Left lung (tissue), 10 donors: ENCODE measurements around the gene GPR37L1. TPM values are rescaled to one million over a fixed set of nuclear protein-coding genes. Genes with fewer than 3 reads are reported as not detected.
"Not testable (repeated sequence)": the region's sequence is repeated elsewhere in the genome, so short reads cannot be mapped to it uniquely, and the experiment has no call there.

Source experiments
- ATAC-seq: fragments of 200-7000 bp; cut with Tn5 transposase; one replicate; pipeline ENCODE4 v1.9.1; 2020; ENCODE audit warnings: moderate library complexity
- DNase-seq, 4 donors: peaks; one replicate each; pipeline ENCODE4 v3.0.0-alpha.2; 2013 to 2020
- H3K27ac ChIP-seq, 2 donors: fragments of 200-600 bp; sonication (generic) in 1 of 2; one replicate each; pipeline versions ENCODE4 v1.5.0 to v1.8.0; 2020 to 2021
- H3K27me3 ChIP-seq, 2 donors: fragments of 200-600 bp; sonication (generic) in 1 of 2; one replicate each; pipeline versions ENCODE4 v1.5.0 to v1.8.0; 2020 to 2021
- H3K36me3 ChIP-seq, 2 donors: fragments of 200-600 bp; sonication (generic) in 1 of 2; one replicate each; pipeline versions ENCODE4 v1.5.0 to v1.8.0; 2020 to 2021
- H3K4me1 ChIP-seq, 2 donors: fragments of 200-600 bp; one replicate each; pipeline ENCODE4 v1.8.0; 2021
- H3K4me3 ChIP-seq, 2 donors: fragments of 200-600 bp; sonication (generic) in 1 of 2; one replicate each; pipeline versions ENCODE4 v1.5.0 to v1.8.0; 2020 to 2021; ENCODE audit warnings: mild to moderate bottlenecking in 1 of 2
- H3K9me3 ChIP-seq, 2 donors: fragments of 200-600 bp; sonication (generic) in 1 of 2; one replicate each; pipeline versions ENCODE4 v1.5.0 to v1.8.0; 2020 to 2021
- CTCF ChIP-seq, 2 donors: fragments of 200-600 bp; sonication (generic) in 1 of 2; IDR thresholded peaks; one replicate each; pipeline versions ENCODE4 v1.5.0 to v1.8.0; 2021; ENCODE audit warnings: antibody characterized with exemption in 2 of 2
- intact Hi-C, 2 donors: fragments of 100-400 bp; cut with DNase I; formaldehyde crosslinking; loops; one replicate each; pipeline versions ENCODE4 v1.11.2 to v1.14.2; 2022
- polyA plus RNA-seq, 6 donors: library from polyadenylated mRNA; unstranded; fragments of 120-200 nt; gene quantifications; one replicate each; pipeline ENCODE4 v1.2.1, GENCODE V29; 2013; ENCODE audit not compliant: insufficient read length in 6 of 6
- total RNA-seq, 2 donors: library from RNA; stranded (reverse); fragmentation: NEBNext Ultra II Directional; extraction: Animal tissue kit (Norgen Biotek cat#: 25700); gene quantifications; one replicate each; pipeline ENCODE4 v1.2.1, GENCODE V29; 2021
- donor health status: DM: no; HTN: yes; CAD: no.
- donor health status: DM: no; HTN: no; CAD: no.

The GPR37L1 gene
- total and polyA plus RNA-seq, 8 donors, result 0.05 to 0.20 (median 0.10) TPM

GRCh38 chr1:202165942-202166843 is 43.5 kb downstream of the GPR37L1 start:
- Histone ChIP-seq H3K27me3 (no peaks in the 10 kb centered on the region), H3K27ac (no peak overlapping the region), H3K4me1 (peaks cover 5 to 31% of the 10 kb centered on the region in 2 donors), H3K4me3 (no peak overlapping the region), H3K9me3 (no peaks in the 10 kb centered on the region), H3K36me3 (no peaks in the 10 kb centered on the region)
- DNase-seq, result peak in 1 of 4 donors; percentile 35
- ATAC-seq, result no peak
- no peak for TF ChIP-seq CTCF (IDR thresholded peaks at IDR 0.05)
- intact Hi-C loops, result no loop called here

- H3K4me3 ChIP-seq, intact Hi-C loops, DNase-seq, H3K27me3 ChIP-seq, H3K36me3 ChIP-seq, H3K9me3 ChIP-seq, H3K27ac ChIP-seq: not testable (repeated sequence)
- ATAC-seq, result peak; percentile 23
- H3K4me1 ChIP-seq, result peaks cover 5 to 23% of the 10 kb centered on the region in 2 donors
Observed at GRCh38 chr1:202167054-202167453, 44.3 kb downstream of the GPR37L1 start.

DNA sequence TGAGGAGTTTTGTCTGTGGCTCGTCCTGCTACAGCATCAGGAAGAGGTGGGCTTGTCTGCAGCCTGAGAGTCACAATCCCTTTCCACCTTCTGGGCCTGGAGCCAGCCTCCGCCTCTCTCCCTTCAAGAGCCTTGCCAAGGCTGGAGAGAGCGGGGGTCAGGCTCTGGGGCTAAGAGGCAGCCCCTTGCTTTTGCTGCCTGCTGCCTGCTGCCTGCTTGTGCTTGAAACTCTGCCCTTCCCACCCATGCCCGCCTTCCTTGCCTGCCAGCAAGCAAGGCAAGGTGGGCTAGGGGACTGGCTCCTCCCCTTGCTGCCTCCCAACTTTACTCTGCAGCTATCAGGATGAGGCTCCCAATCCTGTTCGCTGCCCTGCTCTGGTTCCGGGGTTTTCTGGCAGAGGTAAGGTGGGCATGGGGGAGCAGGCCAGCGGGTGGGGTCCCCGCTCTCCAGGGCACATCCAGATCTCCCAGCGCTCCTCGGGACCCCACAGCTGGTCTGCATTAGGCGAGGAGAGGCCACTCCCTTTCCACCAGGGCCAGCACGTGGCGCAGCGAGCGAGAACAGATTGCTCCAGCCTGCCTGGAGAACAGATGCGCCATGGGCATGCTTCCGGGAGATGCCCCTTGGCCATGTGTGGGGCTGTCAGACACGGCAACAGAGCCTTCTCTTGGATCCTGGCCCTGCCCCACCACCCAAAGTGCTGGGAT is 45.1 kb downstream of the GPR37L1 start:
- peak; percentile 66 for ATAC-seq
- TF ChIP-seq CTCF (IDR thresholded peaks at IDR 0.05), result no peak
- Histone ChIP-seq H3K27me3 (no peaks in the 10 kb centered on the region), H3K4me1 (peaks cover 5 to 15% of the 10 kb centered on the region in 2 donors), H3K9me3 (no peaks in the 10 kb centered on the region), H3K4me3 (no peak overlapping the region), H3K36me3 (no peaks in the 10 kb centered on the region), H3K27ac (no peak overlapping the region)
- intact Hi-C loops, result no loop called here
- peak in 2 of 4 donors; percentile 68 to 82 for DNase-seq

- intact Hi-C loops, result no loop called here
- Histone ChIP-seq H3K27ac (no peak overlapping the region), H3K4me1 (peaks cover 5 to 7% of the 10 kb centered on the region in 2 donors), H3K36me3 (no peaks in the 10 kb centered on the region), H3K27me3 (no peaks in the 10 kb centered on the region), H3K4me3 (no peak overlapping the region), H3K9me3 (no peaks in the 10 kb centered on the region)
- DNase-seq, result peak in 1 of 4 donors; percentile 42
- TF ChIP-seq CTCF (IDR thresholded peaks at IDR 0.05), result no peak
- ATAC-seq, result no peak
Observed at GRCh38 chr1:202168861-202169260, 46.1 kb downstream of the GPR37L1 start.

- ATAC-seq (no peak), DNase-seq (no peak)
- H3K9me3 ChIP-seq, result no peaks in the 10 kb centered on the region
- H3K4me3 ChIP-seq, result no peak overlapping the region
- intact Hi-C loops, result no loop called here
- peaks cover 0 to 5% of the 10 kb centered on the region in 2 donors for H3K4me1 ChIP-seq
- no peak overlapping the region for H3K27ac ChIP-seq
- no peaks in the 10 kb centered on the region for H3K36me3 ChIP-seq
- TF ChIP-seq CTCF (IDR thresholded peaks at IDR 0.05), result no peak
- H3K27me3 ChIP-seq, result no peaks in the 10 kb centered on the region
Observed at GRCh38 chr1:202170726-202171125, 48.0 kb downstream of the GPR37L1 start.
